Stimulated activated effector memory CD8-positive, alpha-beta T cell treated with anti-CD3 and anti-CD28 coated beads, Interleukin-12 subunit alpha, Interleukin-12 subunit beta, amount 100 ng/mL, for 72 hours (primary cell): ENCODE data around the gene ARHGAP23.

Experiments used
- ATAC-seq: fragments of 150-1000 bp; cut with Tn5 transposase; 2 replicates; pipeline ENCODE4 v1.10.0; 2021
- DNase-seq, 2 donors: peaks; one replicate each; pipeline ENCODE4 v3.0.0; 2021 to 2022; ENCODE audit warnings: low spot score in 2 of 2
- H3K27ac Mint-ChIP-seq: one replicate; pipeline ENCODE4 v1.8.0; 2022; ENCODE audit warnings: mild to moderate bottlenecking, mixed read lengths
- H3K36me3 Mint-ChIP-seq: one replicate; pipeline ENCODE4 v1.8.0; 2022; ENCODE audit warnings: mild to moderate bottlenecking, mixed read lengths
- H3K4me1 Mint-ChIP-seq: one replicate; pipeline ENCODE4 v1.8.0; 2022; ENCODE audit warnings: mixed read lengths
- H3K4me3 Mint-ChIP-seq: one replicate; pipeline ENCODE4 v1.8.0; 2022; ENCODE audit warnings: mild to moderate bottlenecking, mixed read lengths
- H3K9me3 Mint-ChIP-seq: one replicate; pipeline ENCODE4 v1.8.0; 2022; ENCODE audit warnings: mixed read lengths

ARHGAP23 gene

DNA sequence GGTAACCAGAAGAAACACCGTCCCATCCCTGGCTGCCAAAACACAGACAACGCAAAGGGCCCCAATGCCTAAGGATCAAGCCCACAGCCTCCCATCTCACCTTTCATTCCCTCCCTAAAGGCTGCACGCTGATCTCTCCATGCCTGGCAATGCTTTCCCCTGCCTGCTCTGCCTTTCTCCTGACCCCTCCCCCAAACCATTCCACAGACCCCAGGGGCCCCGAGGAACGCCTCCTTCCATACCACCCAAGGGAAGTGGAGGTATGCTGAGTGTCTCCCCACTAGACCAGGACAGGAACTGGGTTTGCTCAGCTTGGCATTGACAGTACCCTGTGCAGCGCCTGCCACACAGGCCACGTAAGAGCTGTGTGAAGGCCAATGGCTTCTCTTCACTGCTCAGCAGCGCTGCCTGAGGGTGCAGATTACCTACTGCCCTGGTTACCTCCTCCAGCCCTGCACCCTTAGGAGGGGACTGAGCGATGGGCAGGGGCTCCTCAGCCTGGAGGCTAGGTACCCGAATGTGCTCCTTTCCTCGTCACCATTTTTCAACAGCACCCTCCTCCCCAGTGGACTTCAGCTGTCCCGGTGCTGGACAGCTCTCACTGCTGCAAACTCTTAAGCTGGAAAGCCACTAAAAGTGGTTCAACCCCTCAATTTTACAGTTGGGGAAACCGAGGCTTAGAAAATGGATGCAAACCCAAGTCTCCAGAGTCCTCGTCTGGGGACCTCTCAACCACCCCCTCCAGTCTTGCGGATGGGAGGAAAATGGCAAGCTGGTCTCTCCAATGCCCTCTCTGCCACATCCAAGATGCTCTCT lies 132.4 kb downstream of the ARHGAP23 start:
- Mint-ChIP-seq H3K27ac (no peak overlapping the region), H3K9me3 (no peaks in the 10 kb centered on the region), H3K4me3 (no peak overlapping the region), H3K4me1 (peaks cover 28% of the 10 kb centered on the region), H3K36me3 (peaks cover 10% of the 10 kb centered on the region)
- DNase-seq: no peak
- no peak for ATAC-seq

DNA sequence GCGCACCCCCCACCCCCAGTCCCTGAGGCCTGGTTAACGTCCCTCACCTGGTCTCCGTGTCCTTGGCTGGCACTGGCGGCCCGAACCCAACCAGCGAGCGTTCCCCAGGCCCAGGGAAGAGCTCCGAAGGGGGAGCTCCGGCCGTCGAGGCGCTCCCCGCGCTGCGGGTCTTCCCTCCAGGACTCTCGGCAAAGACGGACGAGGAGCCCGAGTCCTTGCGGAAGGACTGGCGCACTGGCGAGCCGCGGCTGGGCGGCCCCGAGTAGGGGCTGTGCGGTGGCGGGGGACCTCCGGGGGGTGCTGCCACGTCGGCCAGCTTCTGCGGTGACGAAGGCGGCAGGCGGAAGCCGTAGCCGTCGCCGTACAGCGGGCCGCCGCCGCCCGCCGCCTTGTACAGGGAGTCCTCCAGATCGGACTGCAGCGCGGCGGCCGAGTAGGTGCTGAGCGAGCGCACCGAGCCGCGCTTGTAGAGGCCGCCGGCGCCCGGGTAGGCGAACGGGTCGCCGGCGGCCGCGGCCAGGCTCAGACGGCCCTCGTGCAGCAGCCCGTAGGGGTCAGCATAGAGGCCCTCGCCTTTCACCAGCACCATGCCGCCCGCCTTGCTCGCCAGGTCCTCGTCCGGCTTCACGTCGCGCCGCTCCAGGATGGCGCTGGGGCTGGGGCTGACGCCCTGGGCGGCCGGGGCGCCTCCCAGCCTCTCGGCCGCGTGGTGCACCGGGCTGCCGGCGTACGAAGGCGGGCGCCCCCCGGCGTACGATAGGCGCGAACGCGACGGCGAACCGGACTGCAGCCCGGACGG lies 133.4 kb downstream of the ARHGAP23 start:
- DNase-seq (no peak), ATAC-seq (no peak)
- H3K9me3 Mint-ChIP-seq: no peaks in the 10 kb centered on the region
- no peak overlapping the region for H3K4me3 Mint-ChIP-seq
- no peak overlapping the region for H3K27ac Mint-ChIP-seq
- H3K4me1 Mint-ChIP-seq: peaks cover 28% of the 10 kb centered on the region
- H3K36me3 Mint-ChIP-seq: peaks cover 10% of the 10 kb centered on the region
